Lung (tissue), 12 donors: ENCODE data around the gene DGKD. TPM values are rescaled to one million over a fixed set of nuclear protein-coding genes. Genes with fewer than 3 reads are reported as not detected.

Experiments used
- ATAC-seq: fragments of 200-7000 bp; cut with Tn5 transposase; one replicate; pipeline ENCODE4 v1.9.1; 2020; ENCODE audit warnings: moderate number of reproducible peaks; ENCODE audit not compliant: insufficient read depth, low FRiP score
- DNase-seq, 3 donors: peaks; one replicate each; pipeline ENCODE4 v3.0.0-alpha.2; 2013 to 2017
- H3K27ac ChIP-seq, 2 donors: one replicate each; pipeline ENCODE4 v1.5.1; 2013; ENCODE audit warnings: mild to moderate bottlenecking in 2 of 2, moderate library complexity in 2 of 2, control low read depth in 1 of 2, inconsistent platforms in 1 of 2, low read depth in 1 of 2, low read length in 1 of 2
- H3K27me3 ChIP-seq, 3 donors: one replicate each; pipeline ENCODE4 v1.5.1; 2013; ENCODE audit warnings: low read length in 2 of 3; ENCODE audit not compliant: control insufficient read depth in 3 of 3, insufficient read depth in 3 of 3
- H3K36me3 ChIP-seq, 4 donors: one replicate each; pipeline ENCODE4 v1.5.1; 2013; ENCODE audit warnings: low read length in 4 of 4, mild to moderate bottlenecking in 1 of 4, moderate library complexity in 1 of 4; ENCODE audit not compliant: control insufficient read depth in 4 of 4, insufficient read depth in 4 of 4
- H3K4me1 ChIP-seq, 5 donors: one replicate each; pipeline ENCODE4 v1.5.1; 2013; ENCODE audit warnings: low read length in 5 of 5, mild to moderate bottlenecking in 2 of 5, moderate library complexity in 1 of 5; ENCODE audit not compliant: control insufficient read depth in 5 of 5, insufficient read depth in 5 of 5
- H3K4me3 ChIP-seq: one replicate; pipeline ENCODE4 v1.5.1; 2013; ENCODE audit warnings: mild to moderate bottlenecking, control low read depth, moderate library complexity
- H3K9ac ChIP-seq, 2 donors: one replicate each; pipeline ENCODE4 v1.5.1; 2013; ENCODE audit warnings: low read length in 2 of 2, control low read depth in 1 of 2; ENCODE audit not compliant: insufficient read depth in 1 of 2
- H3K9me3 ChIP-seq, 4 donors: one replicate each; pipeline ENCODE4 v1.5.1; 2013; ENCODE audit warnings: low read length in 3 of 4, mild to moderate bottlenecking in 1 of 4, moderate library complexity in 1 of 4; ENCODE audit not compliant: control insufficient read depth in 4 of 4, insufficient read depth in 3 of 4
- WGBS, 2 donors: extraction: QIAGEN DNeasy Blood & Tissue Kit; methylation state at CpG; one replicate each; pipeline ENCODE4 v1.1.7; 2013; 5-methylcytosine and 5-hydroxymethylcytosine counted together
- polyA plus RNA-seq, 2 donors: library from polyadenylated mRNA; stranded (reverse); fragments of 200-250 nt; gene quantifications; one replicate each; pipeline ENCODE4 v1.2.1, GENCODE V29; 2013
- total RNA-seq, 2 donors: library from RNA; depleted of rRNA in 1 of 2; stranded (reverse); fragments of >200 nt in 1 of 2; gene quantifications; one replicate each; pipeline ENCODE4 v1.2.1, GENCODE V29; 2014 to 2021
- TF ChIP-seq, protein P1 (sequence below): IDR thresholded peaks from 2 replicates; pipeline ENCODE4 v1.5.1; 2012; ENCODE audit warnings: mild to moderate bottlenecking; ENCODE audit errors: control extremely low read depth, extremely low read depth
- donor health status: control.
- donor health status: control.
- donor health status: Bipolar disorder and iron deficiency.
- donor health status: healthy.
- donor health status: DM: yes; HTN: yes; CAD: no.

The DGKD gene
- total and polyA plus RNA-seq, 4 donors = 30.3 to 77.4 (median 44.0) TPM

GRCh38 chr2:233387225-233387624 is 32.9 kb downstream of the DGKD start:
- DNase-seq (no peak), ATAC-seq (peak; percentile 23)
- Histone ChIP-seq H3K4me3 (no peak overlapping the region), H3K9ac (peak overlapping the region in 1 of 2 donors; percentile 73), H3K9me3 (no peaks in the 10 kb centered on the region), H3K27me3 (no peaks in the 10 kb centered on the region), H3K4me1 (peaks cover 8 to 42% (median 26%) of the 10 kb centered on the region in 5 donors), H3K36me3 (peaks cover 0 to 6% (median 3%) of the 10 kb centered on the region in 4 donors), H3K27ac (peak overlapping the region; percentile 67 to 81)
- TF ChIP-seq, protein P1, sequence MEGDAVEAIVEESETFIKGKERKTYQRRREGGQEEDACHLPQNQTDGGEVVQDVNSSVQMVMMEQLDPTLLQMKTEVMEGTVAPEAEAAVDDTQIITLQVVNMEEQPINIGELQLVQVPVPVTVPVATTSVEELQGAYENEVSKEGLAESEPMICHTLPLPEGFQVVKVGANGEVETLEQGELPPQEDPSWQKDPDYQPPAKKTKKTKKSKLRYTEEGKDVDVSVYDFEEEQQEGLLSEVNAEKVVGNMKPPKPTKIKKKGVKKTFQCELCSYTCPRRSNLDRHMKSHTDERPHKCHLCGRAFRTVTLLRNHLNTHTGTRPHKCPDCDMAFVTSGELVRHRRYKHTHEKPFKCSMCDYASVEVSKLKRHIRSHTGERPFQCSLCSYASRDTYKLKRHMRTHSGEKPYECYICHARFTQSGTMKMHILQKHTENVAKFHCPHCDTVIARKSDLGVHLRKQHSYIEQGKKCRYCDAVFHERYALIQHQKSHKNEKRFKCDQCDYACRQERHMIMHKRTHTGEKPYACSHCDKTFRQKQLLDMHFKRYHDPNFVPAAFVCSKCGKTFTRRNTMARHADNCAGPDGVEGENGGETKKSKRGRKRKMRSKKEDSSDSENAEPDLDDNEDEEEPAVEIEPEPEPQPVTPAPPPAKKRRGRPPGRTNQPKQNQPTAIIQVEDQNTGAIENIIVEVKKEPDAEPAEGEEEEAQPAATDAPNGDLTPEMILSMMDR = no peak
- 68 to 90% methylated on average over 13 of the region's 13 CpGs for WGBS, 2 donors

DNA sequence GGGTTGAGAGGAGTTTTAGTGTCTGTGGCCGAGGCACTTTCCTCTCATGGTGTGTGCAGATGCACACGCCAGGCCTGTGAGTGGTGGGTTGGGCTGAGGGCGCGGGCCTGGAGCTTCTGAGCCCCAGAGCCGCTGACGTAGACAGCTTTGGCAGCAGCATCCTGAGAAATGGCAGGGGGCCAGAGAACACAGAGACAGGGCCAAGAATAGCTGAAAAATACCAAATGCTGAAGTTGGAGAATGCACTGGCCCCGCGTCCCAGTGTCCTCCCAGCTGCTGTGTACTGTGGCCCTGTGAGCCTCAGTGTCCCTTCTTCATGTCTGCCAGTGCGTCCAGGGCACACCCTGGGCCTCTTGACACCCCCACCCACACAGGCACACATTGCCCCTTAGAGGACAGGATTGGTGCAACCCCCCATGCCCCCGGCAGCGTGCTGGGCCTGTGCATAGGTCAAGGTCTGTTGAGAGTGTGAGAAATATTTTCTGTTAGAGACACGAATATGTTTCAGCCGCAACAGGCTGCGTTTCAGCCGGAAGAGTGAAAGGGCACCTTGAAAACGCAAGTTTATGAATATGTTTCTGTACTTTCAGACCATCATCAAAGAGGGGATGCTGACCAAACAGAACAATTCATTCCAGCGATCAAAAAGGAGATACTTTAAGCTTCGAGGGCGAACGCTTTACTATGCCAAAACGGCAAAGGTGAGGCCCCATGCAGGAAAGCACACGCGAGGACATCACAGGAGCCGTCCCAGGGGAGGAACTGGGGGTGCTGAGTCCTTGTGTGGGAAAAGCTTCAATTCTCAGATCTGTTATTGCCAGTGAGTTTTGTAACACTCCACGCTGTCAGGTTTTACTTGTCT is 33.6 kb downstream of the DGKD start:
- TF ChIP-seq, protein P1 = no peak
- Histone ChIP-seq H3K27me3 (no peaks in the 10 kb centered on the region), H3K9ac (peak overlapping the region in 1 of 2 donors; percentile 73), H3K4me1 (peaks cover 8 to 42% (median 26%) of the 10 kb centered on the region in 5 donors), H3K9me3 (no peaks in the 10 kb centered on the region), H3K4me3 (no peak overlapping the region), H3K27ac (peak overlapping the region; percentile 67 to 81), H3K36me3 (peaks cover 0 to 6% (median 3%) of the 10 kb centered on the region in 4 donors)
- DNase-seq (peak; percentile 97 to 99 (median 98)), ATAC-seq (peak; percentile 59)
- 60 to 80% methylated on average over 25 of the region's 25 CpGs for WGBS, 2 donors

GRCh38 chr2:233389601-233390125 is 35.4 kb downstream of the DGKD start:
- Histone ChIP-seq H3K4me1 (peaks cover 8 to 38% (median 26%) of the 10 kb centered on the region in 5 donors), H3K27me3 (no peaks in the 10 kb centered on the region), H3K36me3 (peaks cover 0 to 6% (median 4%) of the 10 kb centered on the region in 4 donors), H3K9ac (no peak overlapping the region), H3K27ac (no peak overlapping the region), H3K9me3 (no peaks in the 10 kb centered on the region), H3K4me3 (no peak overlapping the region)
- TF ChIP-seq, protein P1 = no peak
- 91 to 99% methylated on average over 8 of the region's 8 CpGs for WGBS, 2 donors
- no peak for ATAC-seq
- no peak for DNase-seq
